ENCODE data around the gene FRS2.

Gene FRS2

DNA sequence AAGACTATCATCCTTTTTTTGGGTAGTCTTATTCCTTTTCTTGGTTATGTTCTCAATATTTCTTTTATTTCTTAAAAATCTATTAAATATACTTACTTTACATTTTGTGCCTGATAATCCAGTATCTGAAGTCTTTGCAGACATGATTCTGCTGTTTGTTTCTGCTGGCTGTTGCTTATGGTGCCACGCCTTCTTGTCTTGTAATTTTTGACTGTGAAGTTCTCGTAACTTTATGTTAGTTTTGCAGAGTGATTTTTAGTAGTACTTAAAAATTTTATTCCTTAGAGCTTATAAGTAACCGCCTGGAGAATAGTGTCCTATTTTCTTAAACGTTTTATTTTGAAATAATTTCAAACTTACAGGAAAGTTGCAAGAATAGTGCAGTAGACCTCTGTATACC is 10.5 kb downstream of the FRS2 start:
- DNase-seq (ENCODE audit: low read depth), result no peak
- no peak overlapping the region for H3K4me3 ChIP-seq (replicated peaks; ENCODE audit: low read depth, low read length)
- TF ChIP-seq CTCF (IDR thresholded peaks at IDR 0.05; ENCODE audit: low read length, missing control alignments), result no peak

- TF ChIP-seq CTCF (IDR thresholded peaks at IDR 0.05; ENCODE audit: low read length, missing control alignments), result no peak
- DNase-seq (ENCODE audit: low read depth), result no peak
- H3K4me3 ChIP-seq (replicated peaks; ENCODE audit: low read depth, low read length), result no peak overlapping the region
Measured at GRCh38 chr12:69481133-69481532, 10.9 kb downstream of the FRS2 start.

DNA sequence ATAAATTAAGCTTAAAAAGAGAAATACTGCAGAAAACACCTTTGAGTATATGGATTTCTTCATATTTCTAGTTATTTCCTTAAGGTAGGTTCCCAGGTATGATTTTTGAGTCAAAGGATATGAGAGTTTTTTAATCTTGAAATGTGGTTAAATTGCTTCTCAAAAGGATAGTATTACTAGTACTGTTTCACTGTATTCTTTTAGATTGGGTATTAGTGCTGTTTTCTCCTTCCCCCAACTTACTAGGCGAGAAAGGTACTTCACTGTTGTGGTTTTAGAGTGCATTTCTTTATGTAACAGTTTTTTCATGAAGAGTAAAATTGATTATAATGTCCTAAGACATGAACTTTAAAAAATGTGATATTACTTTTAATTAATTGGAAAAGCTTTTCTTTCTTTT is 13.5 kb downstream of the FRS2 start:
- no peak overlapping the region for H3K4me3 ChIP-seq (replicated peaks; ENCODE audit: low read depth, low read length)
- DNase-seq (ENCODE audit: low read depth), result no peak
- TF ChIP-seq CTCF (IDR thresholded peaks at IDR 0.05; ENCODE audit: low read length, missing control alignments), result no peak

DNA sequence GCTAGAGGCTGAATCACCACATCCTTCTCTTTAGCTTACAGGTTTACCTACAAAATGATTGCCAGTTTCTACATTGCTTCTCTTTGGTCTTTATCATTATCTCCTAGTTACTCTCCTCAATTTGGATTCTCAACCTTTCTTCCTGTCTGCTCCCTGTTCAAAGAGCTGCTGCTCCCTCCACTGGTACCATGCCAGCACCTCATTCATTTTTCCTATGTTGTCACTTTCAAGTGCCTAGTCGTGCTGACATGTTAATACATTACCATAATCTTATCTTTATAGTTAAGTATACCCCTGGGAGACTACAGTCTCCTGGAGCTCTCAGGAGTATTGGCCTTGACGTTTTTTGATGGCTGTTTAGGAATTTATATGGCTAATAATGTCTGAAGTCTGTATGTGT is 14.2 kb downstream of the FRS2 start:
- no peak for DNase-seq (ENCODE audit: low read depth)
- TF ChIP-seq CTCF (IDR thresholded peaks at IDR 0.05; ENCODE audit: low read length, missing control alignments), result no peak
- H3K4me3 ChIP-seq (replicated peaks; ENCODE audit: low read depth, low read length), result no peak overlapping the region

DNA sequence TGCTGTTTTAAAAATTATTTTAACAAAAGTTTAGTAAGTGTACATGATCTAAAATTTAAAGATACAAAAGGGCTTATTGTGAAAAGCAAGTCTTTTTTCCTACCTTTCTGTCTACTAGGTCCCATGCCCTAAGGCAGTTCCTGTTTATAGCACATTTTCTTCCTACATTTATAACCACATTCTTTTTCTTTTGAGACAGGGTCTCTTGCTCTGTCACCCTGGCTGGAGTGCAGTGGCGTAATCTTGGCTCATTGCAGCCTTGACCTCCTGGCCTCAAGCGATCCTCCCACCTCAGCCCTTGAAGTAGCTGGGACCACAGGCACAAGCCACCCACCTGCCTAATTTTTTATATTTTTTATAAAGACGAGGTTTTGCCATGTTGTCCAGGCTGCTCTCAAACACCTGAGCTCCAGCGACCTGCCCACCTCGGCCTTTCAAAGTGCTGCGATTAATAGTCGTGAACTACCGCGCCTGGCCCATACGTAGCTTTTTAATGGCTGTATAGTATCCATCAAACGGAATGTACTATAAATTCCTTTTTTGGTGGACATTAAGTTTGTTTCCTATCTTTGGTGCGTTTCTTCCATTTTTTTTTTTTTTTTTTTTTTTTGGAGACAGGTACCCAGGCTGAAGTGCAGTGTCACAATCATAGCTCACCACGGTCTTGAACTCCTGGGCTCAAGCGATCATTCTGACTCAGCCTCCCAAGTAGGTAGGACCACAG is 20.9 kb downstream of the FRS2 start:
- DNase-seq (ENCODE audit: low read depth), result no peak
- TF ChIP-seq CTCF (IDR thresholded peaks at IDR 0.05; ENCODE audit: low read length, missing control alignments), result no peak
- H3K4me3 ChIP-seq (replicated peaks; ENCODE audit: low read depth, low read length), result no peak overlapping the region

GRCh38 chr12:69492739-69493138 is 22.6 kb downstream of the FRS2 start:
- H3K4me3 ChIP-seq (replicated peaks; ENCODE audit: low read depth, low read length), result no peak overlapping the region
- DNase-seq (ENCODE audit: low read depth), result no peak
- no peak for TF ChIP-seq CTCF (IDR thresholded peaks at IDR 0.05; ENCODE audit: low read length, missing control alignments)

GRCh38 chr12:69495071-69495470 is 24.9 kb downstream of the FRS2 start:
- H3K4me3 ChIP-seq (replicated peaks; ENCODE audit: low read depth, low read length), result no peak overlapping the region
- DNase-seq (ENCODE audit: low read depth), result no peak
- TF ChIP-seq CTCF (IDR thresholded peaks at IDR 0.05; ENCODE audit: low read length, missing control alignments), result no peak

Data from fibroblast of pulmonary artery (primary cell).